ENCODE measurements around the gene VASN.

The VASN gene

GRCh38 chr16:4351880-4352279, 19.8 kb upstream of the VASN start:
- DNase-seq (ENCODE audit: low read depth in 1 of 2, low spot score in 1 of 2), result no peak

GRCh38 chr16:4352843-4353242, 18.8 kb upstream of the VASN start:
- no peak for DNase-seq (ENCODE audit: low read depth in 1 of 2, low spot score in 1 of 2)

GRCh38 chr16:4353675-4354074, 18.0 kb upstream of the VASN start:
- no peak for DNase-seq (ENCODE audit: low read depth in 1 of 2, low spot score in 1 of 2)

- no peak for DNase-seq (ENCODE audit: low read depth in 1 of 2, low spot score in 1 of 2)
Observed at GRCh38 chr16:4354512-4355409, 16.9 kb upstream of the VASN start.

GRCh38 chr16:4356820-4357219, 14.8 kb upstream of the VASN start:
- DNase-seq (ENCODE audit: low read depth in 1 of 2, low spot score in 1 of 2), result no peak

GRCh38 chr16:4358236-4358635, 13.4 kb upstream of the VASN start:
- DNase-seq (ENCODE audit: low read depth in 1 of 2, low spot score in 1 of 2), result no peak

GRCh38 chr16:4358831-4359561, 12.7 kb upstream of the VASN start:
- peak; percentile 45 to 61 for DNase-seq (ENCODE audit: low read depth in 1 of 2, low spot score in 1 of 2)

GRCh38 chr16:4359914-4360313, 11.7 kb upstream of the VASN start:
- no peak for DNase-seq (ENCODE audit: low read depth in 1 of 2, low spot score in 1 of 2)

- DNase-seq (ENCODE audit: low read depth in 1 of 2, low spot score in 1 of 2), result no peak
Observed at GRCh38 chr16:4360538-4361021, 11.1 kb upstream of the VASN start.

GRCh38 chr16:4361033-4361943, 10.4 kb upstream of the VASN start:
- no peak for DNase-seq (ENCODE audit: low read depth in 1 of 2, low spot score in 1 of 2)

- no peak for DNase-seq (ENCODE audit: low read depth in 1 of 2, low spot score in 1 of 2)
Observed at GRCh38 chr16:4361944-4362311, 9.7 kb upstream of the VASN start.

- DNase-seq (ENCODE audit: low read depth in 1 of 2, low spot score in 1 of 2), result no peak
Observed at GRCh38 chr16:4362476-4363135, 9.0 kb upstream of the VASN start.

- no peak for DNase-seq (ENCODE audit: low read depth in 1 of 2, low spot score in 1 of 2)
Observed at GRCh38 chr16:4364196-4365013, 7.2 kb upstream of the VASN start.

GRCh38 chr16:4365014-4365406, 6.6 kb upstream of the VASN start:
- DNase-seq (ENCODE audit: low read depth in 1 of 2, low spot score in 1 of 2), result no peak

- no peak for DNase-seq (ENCODE audit: low read depth in 1 of 2, low spot score in 1 of 2)
Observed at GRCh38 chr16:4365615-4366014, 6.0 kb upstream of the VASN start.

GRCh38 chr16:4366016-4366415, 5.6 kb upstream of the VASN start:
- no peak for DNase-seq (ENCODE audit: low read depth in 1 of 2, low spot score in 1 of 2)

- DNase-seq (ENCODE audit: low read depth in 1 of 2, low spot score in 1 of 2), result no peak
Observed at GRCh38 chr16:4367393-4367856, 4.2 kb upstream of the VASN start.

GRCh38 chr16:4369007-4369733, 2.5 kb upstream of the VASN start:
- DNase-seq (ENCODE audit: low read depth in 1 of 2, low spot score in 1 of 2), result no peak

GRCh38 chr16:4370151-4370550, 1.5 kb upstream of the VASN start:
- no peak for DNase-seq (ENCODE audit: low read depth in 1 of 2, low spot score in 1 of 2)
